Measurements from ENCODE around the gene ZNF396. TPM values are rescaled to one million over a fixed set of nuclear protein-coding genes. Genes with fewer than 3 reads are reported as not detected.

Gene ZNF396
- total and polyA plus RNA-seq, 7 donors: 0.30 to 0.79 (median 0.69) TPM

DNA sequence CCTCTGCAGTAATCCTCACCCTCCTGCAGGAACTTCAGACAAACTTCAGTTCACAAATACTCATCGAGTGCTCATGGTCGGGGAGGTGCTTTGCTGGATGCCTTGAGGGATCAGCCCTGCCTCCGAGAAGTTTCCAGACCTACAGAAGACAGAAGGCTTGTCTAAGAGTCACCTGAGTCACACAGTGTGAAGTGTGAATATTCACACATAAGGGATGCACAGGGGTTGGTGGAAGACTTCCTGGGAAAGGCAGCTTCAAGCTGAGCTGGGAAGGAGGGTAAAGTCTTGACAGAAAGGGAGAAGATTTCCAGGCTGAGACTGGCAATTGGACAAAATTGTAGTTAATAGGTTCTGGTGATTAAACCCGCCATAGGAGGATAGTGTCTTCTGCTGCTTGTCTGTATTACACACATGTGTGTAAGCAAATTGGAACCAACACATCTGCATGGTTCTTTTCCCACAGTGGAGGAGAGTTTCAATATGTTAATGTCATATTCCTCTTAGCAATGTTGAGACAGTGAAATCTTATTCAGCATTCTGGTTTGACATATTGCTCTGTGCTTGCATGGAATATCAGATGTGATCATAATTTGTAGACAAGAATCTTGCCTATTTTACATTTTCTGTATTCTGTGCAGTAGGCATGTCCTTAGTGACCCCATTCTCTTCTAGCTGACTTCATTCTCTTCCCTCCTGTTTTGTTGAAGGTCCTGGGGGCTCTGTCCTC, 34.7 kb upstream of the ZNF396 start:
- intact Hi-C loops (cut with DNase I): no loop called here
- 84 to 88% (median 86%) methylated on average over 4 of the region's 4 CpGs for WGBS, 3 donors
- ATAC-seq: no peak

DNA sequence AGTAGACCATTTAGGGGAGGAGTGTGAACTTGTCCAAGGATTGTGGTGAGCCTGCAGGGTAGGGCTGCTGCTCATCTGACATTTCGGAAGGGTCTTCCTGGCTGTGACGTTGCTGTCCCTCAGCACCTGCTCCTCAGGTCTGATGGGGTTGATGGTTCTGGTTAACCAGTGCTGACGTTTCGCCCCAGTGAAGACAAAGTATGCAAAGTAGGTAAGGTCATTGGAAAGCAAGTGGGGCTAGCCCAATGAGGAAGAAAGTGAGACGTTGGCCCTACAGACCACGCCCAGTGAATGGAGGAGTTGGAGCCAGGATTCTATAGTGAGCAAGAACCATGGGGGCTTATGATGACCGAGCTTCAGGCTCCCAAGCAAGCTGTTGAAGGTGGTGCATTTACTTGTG, 33.4 kb upstream of the ZNF396 start:
- Histone ChIP-seq H3K4me1 (no peaks in the 10 kb centered on the region), H3K9me3 (no peaks in the 10 kb centered on the region), H3K27ac (no peak overlapping the region), H3K4me3 (no peak overlapping the region), H3K27me3 (ENCODE audit: insufficient read depth in 3 of 3, low read length in 2 of 3) (no peaks in the 10 kb centered on the region), H3K36me3 (ENCODE audit: insufficient read depth in 1 of 2, low read depth in 1 of 2) (no peaks in the 10 kb centered on the region)
- ATAC-seq (no peak), DNase-seq (no peak)
- TF ChIP-seq, protein P1, sequence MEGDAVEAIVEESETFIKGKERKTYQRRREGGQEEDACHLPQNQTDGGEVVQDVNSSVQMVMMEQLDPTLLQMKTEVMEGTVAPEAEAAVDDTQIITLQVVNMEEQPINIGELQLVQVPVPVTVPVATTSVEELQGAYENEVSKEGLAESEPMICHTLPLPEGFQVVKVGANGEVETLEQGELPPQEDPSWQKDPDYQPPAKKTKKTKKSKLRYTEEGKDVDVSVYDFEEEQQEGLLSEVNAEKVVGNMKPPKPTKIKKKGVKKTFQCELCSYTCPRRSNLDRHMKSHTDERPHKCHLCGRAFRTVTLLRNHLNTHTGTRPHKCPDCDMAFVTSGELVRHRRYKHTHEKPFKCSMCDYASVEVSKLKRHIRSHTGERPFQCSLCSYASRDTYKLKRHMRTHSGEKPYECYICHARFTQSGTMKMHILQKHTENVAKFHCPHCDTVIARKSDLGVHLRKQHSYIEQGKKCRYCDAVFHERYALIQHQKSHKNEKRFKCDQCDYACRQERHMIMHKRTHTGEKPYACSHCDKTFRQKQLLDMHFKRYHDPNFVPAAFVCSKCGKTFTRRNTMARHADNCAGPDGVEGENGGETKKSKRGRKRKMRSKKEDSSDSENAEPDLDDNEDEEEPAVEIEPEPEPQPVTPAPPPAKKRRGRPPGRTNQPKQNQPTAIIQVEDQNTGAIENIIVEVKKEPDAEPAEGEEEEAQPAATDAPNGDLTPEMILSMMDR (IDR thresholded peaks at IDR 0.05): no peak
- 84 to 91% (median 89%) methylated on average over 7 of the region's 7 CpGs for WGBS, 3 donors
- intact Hi-C loops (cut with DNase I): no loop called here

More for the DNA sequence above, 34.7 kb upstream of the ZNF396 start:
- Histone ChIP-seq H3K27me3 (ENCODE audit: insufficient read depth in 3 of 3, low read length in 2 of 3) (no peaks in the 10 kb centered on the region), H3K4me3 (no peak overlapping the region), H3K4me1 (no peaks in the 10 kb centered on the region), H3K9me3 (no peaks in the 10 kb centered on the region), H3K27ac (no peak overlapping the region), H3K36me3 (ENCODE audit: insufficient read depth in 1 of 2, low read depth in 1 of 2) (no peaks in the 10 kb centered on the region)
- DNase-seq: no peak
- TF ChIP-seq, protein P1 (IDR thresholded peaks at IDR 0.05): no peak

DNA sequence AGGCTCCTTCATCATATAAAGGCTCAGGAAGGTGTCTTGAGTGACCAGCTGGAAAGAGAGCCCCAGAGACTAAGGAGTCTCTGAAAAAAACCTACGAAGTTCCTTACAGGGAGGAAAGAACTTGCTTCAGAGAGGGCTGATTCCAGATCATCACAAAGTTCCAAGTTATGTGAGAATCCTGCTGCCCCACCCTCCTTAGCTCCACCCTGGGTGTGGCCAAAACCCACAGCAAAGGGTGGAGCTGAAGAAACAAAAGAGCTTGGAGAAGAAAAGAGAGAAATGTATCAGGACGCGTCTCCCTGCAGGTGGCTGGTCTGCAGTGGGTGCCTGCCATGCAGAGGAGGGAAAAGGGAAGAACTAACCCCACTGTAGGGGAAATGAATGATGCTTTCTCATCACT, 32.8 kb upstream of the ZNF396 start:
- DNase-seq (no peak), ATAC-seq (no peak)
- 84 to 92% (median 92%) methylated on average over 3 of the region's 3 CpGs for WGBS, 3 donors
- Histone ChIP-seq H3K27me3 (ENCODE audit: insufficient read depth in 3 of 3, low read length in 2 of 3) (no peaks in the 10 kb centered on the region), H3K4me1 (no peaks in the 10 kb centered on the region), H3K9me3 (no peaks in the 10 kb centered on the region), H3K4me3 (no peak overlapping the region), H3K27ac (no peak overlapping the region), H3K36me3 (ENCODE audit: insufficient read depth in 1 of 2, low read depth in 1 of 2) (no peaks in the 10 kb centered on the region)
- intact Hi-C loops (cut with DNase I): loop anchor here in 1 of 2 donors (5.0 kb wide), 1 partner anchor 542 kb away; no protein-coding TSS in a partner anchor
- TF ChIP-seq, protein P1 (IDR thresholded peaks at IDR 0.05): no peak

DNA sequence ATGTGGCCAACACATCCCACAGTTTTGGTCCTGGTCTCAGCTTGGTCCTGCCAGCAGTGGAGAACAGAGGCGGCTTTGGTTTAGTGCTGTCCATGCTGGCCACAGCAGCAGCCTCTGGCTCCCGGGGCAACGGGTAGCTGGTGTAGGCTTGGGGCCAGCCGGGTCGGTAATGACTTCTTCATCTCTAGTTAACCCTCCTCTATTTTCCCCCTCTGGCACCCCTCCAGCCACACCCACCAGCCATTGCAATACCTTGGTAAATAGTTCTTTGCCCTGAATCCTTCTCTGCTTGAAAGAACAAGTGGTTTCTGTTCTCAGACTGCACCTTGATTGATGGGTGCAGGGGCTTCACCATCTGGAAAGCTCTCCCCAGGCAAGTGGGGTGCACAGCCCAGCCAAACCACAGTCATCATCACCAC, 31.7 kb upstream of the ZNF396 start:
- Histone ChIP-seq H3K27me3 (ENCODE audit: insufficient read depth in 3 of 3, low read length in 2 of 3) (no peaks in the 10 kb centered on the region), H3K36me3 (ENCODE audit: insufficient read depth in 1 of 2, low read depth in 1 of 2) (no peaks in the 10 kb centered on the region), H3K27ac (no peak overlapping the region), H3K4me3 (no peak overlapping the region), H3K9me3 (no peaks in the 10 kb centered on the region), H3K4me1 (no peaks in the 10 kb centered on the region)
- WGBS, 3 donors: 71 to 87% (median 82%) methylated on average over 5 of the region's 5 CpGs
- DNase-seq: no peak
- TF ChIP-seq, protein P1 (IDR thresholded peaks at IDR 0.05): no peak
- intact Hi-C loops (cut with DNase I): loop anchor here in 1 of 2 donors (5.0 kb wide), 1 partner anchor 543 kb away; no protein-coding TSS in a partner anchor
- no peak for ATAC-seq
